NT2/D1 (cell line): ENCODE results near the gene PAXX.

Source experiments
- DNase-seq: peaks from one replicate; pipeline ENCODE4 v3.0.0-alpha.2; 2011; ENCODE audit warnings: low read depth, low spot score
- H3K27me3 ChIP-seq: 2 replicates; pipeline ENCODE4 v1.6.0; 2011; ENCODE audit warnings: mild to moderate bottlenecking; ENCODE audit not compliant: insufficient read length, insufficient read depth
- H3K36me3 ChIP-seq: 2 replicates; pipeline ENCODE4 v1.6.1; 2011; ENCODE audit warnings: mild to moderate bottlenecking, low read length, mixed read lengths; ENCODE audit not compliant: insufficient read depth, insufficient read length
- H3K4me1 ChIP-seq: 2 replicates; pipeline ENCODE4 v1.5.1; 2011; ENCODE audit not compliant: insufficient read depth, insufficient read length
- H3K4me3 ChIP-seq: 2 replicates; pipeline ENCODE4 v1.5.1; 2011; ENCODE audit warnings: low read depth; ENCODE audit not compliant: insufficient read length
- H3K9ac ChIP-seq: 2 replicates; pipeline ENCODE4 v1.6.0; 2011; ENCODE audit warnings: low read depth; ENCODE audit not compliant: insufficient read length
- H3K9me3 ChIP-seq: 2 replicates; pipeline ENCODE4 v1.5.1; 2011; ENCODE audit warnings: mild to moderate bottlenecking, low read length; ENCODE audit not compliant: insufficient read depth
- SUZ12 ChIP-seq: IDR thresholded peaks from 2 replicates; pipeline ENCODE4 v1.6.1; 2011; ENCODE audit not compliant: insufficient read length, insufficient read depth; ENCODE audit errors: extremely low read depth
- YY1 ChIP-seq: IDR thresholded peaks from 2 replicates; pipeline ENCODE4 v1.6.1; 2011; ENCODE audit not compliant: insufficient read length, insufficient read depth
- ZNF274 ChIP-seq: IDR thresholded peaks from 2 replicates; pipeline ENCODE4 v1.6.1; 2011; ENCODE audit warnings: mild to moderate bottlenecking, low read depth, low read length

PAXX gene

GRCh38 chr9:136983167-136983566 is 9.1 kb upstream of the PAXX start:
- H3K9ac ChIP-seq: no peak overlapping the region
- TF ChIP-seq ZNF274 (no peak), YY1 (no peak), SUZ12 (no peak)
- no peaks in the 10 kb centered on the region for H3K27me3 ChIP-seq
- H3K9me3 ChIP-seq: no peaks in the 10 kb centered on the region
- H3K4me3 ChIP-seq: no peak overlapping the region
- no peak for DNase-seq
- no peaks in the 10 kb centered on the region for H3K36me3 ChIP-seq
- peaks cover 41% of the 10 kb centered on the region for H3K4me1 ChIP-seq

GRCh38 chr9:136983656-136984314 is 8.4 kb upstream of the PAXX start:
- Histone ChIP-seq H3K4me1 (peaks cover 40% of the 10 kb centered on the region), H3K9me3 (no peaks in the 10 kb centered on the region), H3K36me3 (no peaks in the 10 kb centered on the region), H3K27me3 (no peaks in the 10 kb centered on the region), H3K4me3 (no peak overlapping the region), H3K9ac (no peak overlapping the region)
- no peak for DNase-seq
- TF ChIP-seq ZNF274 (no peak), SUZ12 (no peak), YY1 (no peak)

- Histone ChIP-seq H3K4me1 (peaks cover 34% of the 10 kb centered on the region), H3K36me3 (no peaks in the 10 kb centered on the region), H3K9me3 (no peaks in the 10 kb centered on the region), H3K27me3 (no peaks in the 10 kb centered on the region), H3K9ac (no peak overlapping the region), H3K4me3 (no peak overlapping the region)
- no peak for TF ChIP-seq ZNF274
- no peak for TF ChIP-seq YY1
- TF ChIP-seq SUZ12: no peak
- DNase-seq: no peak
These were observed 7.7 kb upstream of the PAXX start for GRCh38 chr9:136984464-136985026.

GRCh38 chr9:136985027-136985602 is 7.1 kb upstream of the PAXX start:
- no peak for DNase-seq
- Histone ChIP-seq H3K9ac (peak overlapping the region; percentile 42), H3K36me3 (no peaks in the 10 kb centered on the region), H3K9me3 (no peaks in the 10 kb centered on the region), H3K4me3 (no peak overlapping the region), H3K4me1 (peaks cover 34% of the 10 kb centered on the region), H3K27me3 (no peaks in the 10 kb centered on the region)
- no peak for TF ChIP-seq YY1
- no peak for TF ChIP-seq ZNF274
- no peak for TF ChIP-seq SUZ12

- no peak for DNase-seq
- H3K4me1 ChIP-seq: peaks cover 35% of the 10 kb centered on the region
- no peaks in the 10 kb centered on the region for H3K27me3 ChIP-seq
- no peaks in the 10 kb centered on the region for H3K36me3 ChIP-seq
- TF ChIP-seq YY1 (no peak), SUZ12 (no peak), ZNF274 (no peak)
- H3K9ac ChIP-seq: no peak overlapping the region
- no peak overlapping the region for H3K4me3 ChIP-seq
- H3K9me3 ChIP-seq: peaks cover 6% of the 10 kb centered on the region; the same call in 1 of the 2 replicates
These were observed 6.4 kb upstream of the PAXX start for GRCh38 chr9:136985853-136986252.

GRCh38 chr9:136988872-136989271 is 3.4 kb upstream of the PAXX start:
- DNase-seq: no peak
- H3K4me3 ChIP-seq: no peak overlapping the region

GRCh38 chr9:136990242-136990911 is 1.8 kb upstream of the PAXX start:
- TF ChIP-seq SUZ12 (no peak), ZNF274 (no peak)
- no peaks in the 10 kb centered on the region for H3K27me3 ChIP-seq
- no peak overlapping the region for H3K4me3 ChIP-seq
- H3K9ac ChIP-seq: no peak overlapping the region
- H3K9me3 ChIP-seq: peaks cover 10% of the 10 kb centered on the region; the same call in 1 of the 2 replicates
- H3K36me3 ChIP-seq: peaks cover 25% of the 10 kb centered on the region
- peaks cover 23% of the 10 kb centered on the region for H3K4me1 ChIP-seq
- DNase-seq: no peak

More at GRCh38 chr9:136988872-136989271, 3.4 kb upstream of the PAXX start:
- Histone ChIP-seq H3K9ac (peak overlapping the region; percentile 17), H3K36me3 (peaks cover 10% of the 10 kb centered on the region), H3K9me3 (peaks cover 10% of the 10 kb centered on the region; the same call in 1 of the 2 replicates), H3K4me1 (peaks cover 27% of the 10 kb centered on the region), H3K27me3 (no peaks in the 10 kb centered on the region)
- TF ChIP-seq YY1: no peak
- no peak for TF ChIP-seq SUZ12
- TF ChIP-seq ZNF274: no peak
